Stomach (tissue), 4 donors: ENCODE measurements around the gene SETD1B.

Experiments
- EP300 ChIP-seq: sonication (generic); formaldehyde crosslinking; IDR thresholded peaks from one replicate; pipeline ENCODE4 v1.6.1; 2017; ENCODE audit warnings: antibody characterized with exemption
- POLR2A ChIP-seq, 4 donors: fragments of 450-650 bp; IDR thresholded peaks; one replicate each; pipeline ENCODE4 v1.6.1; 2016; ENCODE audit warnings: antibody characterized with exemption in 4 of 4, control low read depth in 2 of 4, mild to moderate bottlenecking in 1 of 4, moderate library complexity in 1 of 4
- POLR2AphosphoS5 ChIP-seq, 3 donors: sonication (generic); formaldehyde crosslinking; IDR thresholded peaks; one replicate each; pipeline ENCODE4 v1.6.1; 2016; ENCODE audit warnings: antibody characterized with exemption in 3 of 3
- TF ChIP-seq, protein P1 (sequence below), 7 experiments: fragments of 450-650 bp in 4 of 7; fragments of 200-600 bp in 3 of 7; sonication (generic) in 3 of 7; IDR thresholded peaks; one replicate each; pipeline ENCODE4 v1.5.1; 2016 to 2019; ENCODE audit warnings: antibody characterized with exemption in 7 of 7, control low read depth in 2 of 7, mild to moderate bottlenecking in 1 of 7

DNA sequence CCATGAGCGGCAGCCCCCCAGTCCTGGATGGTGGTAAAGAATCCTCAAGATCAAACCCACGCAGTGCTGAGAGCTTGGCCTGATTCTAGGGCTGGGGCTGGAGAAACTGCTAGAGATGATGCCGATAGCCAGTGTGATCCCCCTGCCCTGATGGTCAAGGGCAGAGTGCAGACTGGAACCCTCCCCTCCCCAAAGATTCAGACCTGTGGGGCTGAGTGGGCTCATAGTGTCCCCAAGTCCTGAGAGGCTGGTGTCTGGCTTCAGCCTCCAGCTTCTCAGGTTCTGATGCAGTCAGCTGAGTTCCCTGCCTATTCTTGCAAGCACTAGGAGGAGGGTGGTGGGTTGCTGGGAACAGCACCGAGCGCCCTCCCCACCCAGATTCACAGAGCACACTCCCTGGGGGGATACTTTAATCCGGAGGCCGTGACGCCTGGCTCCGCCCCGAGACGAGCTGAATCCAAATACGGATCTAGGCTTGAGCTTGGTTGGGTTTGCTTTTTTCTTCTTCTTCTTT lies 22.3 kb upstream of the SETD1B start:
- TF ChIP-seq, protein P1, sequence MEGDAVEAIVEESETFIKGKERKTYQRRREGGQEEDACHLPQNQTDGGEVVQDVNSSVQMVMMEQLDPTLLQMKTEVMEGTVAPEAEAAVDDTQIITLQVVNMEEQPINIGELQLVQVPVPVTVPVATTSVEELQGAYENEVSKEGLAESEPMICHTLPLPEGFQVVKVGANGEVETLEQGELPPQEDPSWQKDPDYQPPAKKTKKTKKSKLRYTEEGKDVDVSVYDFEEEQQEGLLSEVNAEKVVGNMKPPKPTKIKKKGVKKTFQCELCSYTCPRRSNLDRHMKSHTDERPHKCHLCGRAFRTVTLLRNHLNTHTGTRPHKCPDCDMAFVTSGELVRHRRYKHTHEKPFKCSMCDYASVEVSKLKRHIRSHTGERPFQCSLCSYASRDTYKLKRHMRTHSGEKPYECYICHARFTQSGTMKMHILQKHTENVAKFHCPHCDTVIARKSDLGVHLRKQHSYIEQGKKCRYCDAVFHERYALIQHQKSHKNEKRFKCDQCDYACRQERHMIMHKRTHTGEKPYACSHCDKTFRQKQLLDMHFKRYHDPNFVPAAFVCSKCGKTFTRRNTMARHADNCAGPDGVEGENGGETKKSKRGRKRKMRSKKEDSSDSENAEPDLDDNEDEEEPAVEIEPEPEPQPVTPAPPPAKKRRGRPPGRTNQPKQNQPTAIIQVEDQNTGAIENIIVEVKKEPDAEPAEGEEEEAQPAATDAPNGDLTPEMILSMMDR (IDR thresholded peaks at IDR 0.05), result no peak
- TF ChIP-seq EP300 (no peak), POLR2A (IDR thresholded peaks at IDR 0.05) (no peak), POLR2AphosphoS5 (IDR thresholded peaks at IDR 0.05) (no peak)
